Stimulated activated CD4-positive, alpha-beta T cell treated with anti-CD3 and anti-CD28 coated beads, Interleukin-1b, Interleukin-23, amount 100 ng/mL, for 4 hours (primary cell): ENCODE results near the gene PHC3.

Experiments used
- DNase-seq, 2 donors: peaks; one replicate each; pipeline ENCODE4 v3.0.0-alpha.2; 2020; ENCODE audit warnings: low read depth in 2 of 2

PHC3 gene

DNA sequence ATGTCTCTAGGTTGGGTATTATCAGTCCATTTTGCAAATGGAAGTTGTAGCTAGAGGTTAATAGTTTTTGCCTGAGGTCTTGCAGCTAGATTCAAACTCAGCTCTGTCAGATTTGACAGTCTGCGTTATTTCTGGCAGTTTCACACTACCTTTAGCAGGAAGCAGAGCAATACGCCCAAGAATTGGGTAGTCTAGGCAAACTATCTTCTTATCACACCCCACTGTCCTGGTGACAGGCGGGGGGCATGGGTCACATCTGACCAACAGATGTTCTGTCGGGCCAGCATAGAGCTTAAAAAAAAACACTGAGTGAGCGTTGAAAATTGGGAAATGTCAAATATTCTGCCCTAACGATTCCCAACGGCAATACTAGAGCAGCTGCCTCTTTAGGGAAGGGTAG lies 138.0 kb downstream of the PHC3 start:
- DNase-seq = no peak

DNA sequence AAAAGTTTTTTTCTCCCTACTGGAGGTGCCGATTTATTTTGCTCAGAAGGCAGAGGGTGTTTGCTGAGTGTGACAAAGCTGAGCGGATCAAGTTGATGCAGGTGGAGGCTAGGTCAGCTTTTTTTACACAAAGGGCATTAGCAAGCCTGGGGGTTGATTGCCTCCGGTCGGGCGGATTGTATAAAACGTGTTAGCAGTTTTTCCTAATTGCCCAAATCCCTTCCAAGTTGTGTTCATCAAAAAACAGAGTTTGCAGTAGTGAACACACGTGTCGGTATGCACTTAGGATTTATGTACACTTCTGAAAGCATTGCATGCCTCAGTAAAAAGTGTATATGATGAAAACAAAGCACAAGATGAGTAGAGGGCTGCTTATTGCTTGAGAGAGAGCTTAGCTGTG lies 141.1 kb downstream of the PHC3 start:
- no peak for DNase-seq

DNA sequence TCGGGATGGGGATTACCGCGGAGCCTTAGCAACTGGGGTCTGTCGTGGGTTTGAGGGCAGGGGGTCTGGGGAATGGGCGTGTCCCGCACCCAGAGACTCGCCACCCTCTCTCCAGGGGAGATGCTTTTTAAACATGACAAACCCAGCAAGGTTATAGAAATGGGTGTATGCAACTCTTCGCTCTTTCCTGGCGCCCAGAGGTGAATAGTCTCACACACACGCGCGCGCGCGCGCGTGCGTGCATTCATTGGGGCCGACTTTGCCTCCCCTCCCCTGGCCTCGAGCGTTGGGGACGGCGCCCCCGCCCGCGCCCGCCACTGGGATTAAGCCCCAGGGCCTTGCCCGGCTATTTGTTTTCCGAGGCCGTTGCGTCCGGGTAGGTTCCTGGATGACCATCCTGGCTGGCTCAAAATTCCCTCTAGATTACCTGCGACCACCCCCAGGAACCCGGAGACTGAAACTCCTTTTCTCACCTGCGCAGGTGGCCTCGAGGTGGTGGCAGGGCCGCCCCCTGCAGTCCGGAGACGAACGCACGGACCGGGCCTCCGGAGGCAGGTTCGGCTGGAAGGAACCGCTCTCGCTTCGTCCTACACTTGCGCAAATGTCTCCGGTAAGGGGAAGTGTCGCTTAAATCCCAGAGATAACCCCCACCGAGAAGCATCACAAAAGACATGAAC lies 143.0 kb downstream of the PHC3 start:
- peak; percentile 7 to 10 for DNase-seq
